Spleen (tissue), 7 donors: ENCODE data around the gene HERPUD2.

Experiments used
- POLR2AphosphoS5 ChIP-seq, 3 donors: sonication (generic); formaldehyde crosslinking; IDR thresholded peaks; one replicate each; pipeline ENCODE4 v1.5.1; 2017; ENCODE audit warnings: antibody characterized with exemption in 3 of 3
- TF ChIP-seq, protein P1 (sequence below), 11 experiments: fragments of 200-600 bp in 7 of 11; fragments of 450-650 bp in 4 of 11; sonication (generic) in 4 of 11; IDR thresholded peaks in 8 of 11; conservative IDR thresholded peaks in 3 of 11; 1 replicate in 7 of 11; 2 replicates in 4 of 11; pipeline versions ENCODE4 v1.4.0 to v1.8.0; 2016 to 2021; ENCODE audit warnings: antibody characterized with exemption in 11 of 11, inconsistent platforms in 4 of 11, mild to moderate bottlenecking in 1 of 11
- donor health status: DM: no; HTN: no; CAD: no; lungs with moderate emphysema.
- donor health status: DM: no; HTN: no; CAD: no.
- donor health status: DM: no; HTN: no; CAD: no.

DNA sequence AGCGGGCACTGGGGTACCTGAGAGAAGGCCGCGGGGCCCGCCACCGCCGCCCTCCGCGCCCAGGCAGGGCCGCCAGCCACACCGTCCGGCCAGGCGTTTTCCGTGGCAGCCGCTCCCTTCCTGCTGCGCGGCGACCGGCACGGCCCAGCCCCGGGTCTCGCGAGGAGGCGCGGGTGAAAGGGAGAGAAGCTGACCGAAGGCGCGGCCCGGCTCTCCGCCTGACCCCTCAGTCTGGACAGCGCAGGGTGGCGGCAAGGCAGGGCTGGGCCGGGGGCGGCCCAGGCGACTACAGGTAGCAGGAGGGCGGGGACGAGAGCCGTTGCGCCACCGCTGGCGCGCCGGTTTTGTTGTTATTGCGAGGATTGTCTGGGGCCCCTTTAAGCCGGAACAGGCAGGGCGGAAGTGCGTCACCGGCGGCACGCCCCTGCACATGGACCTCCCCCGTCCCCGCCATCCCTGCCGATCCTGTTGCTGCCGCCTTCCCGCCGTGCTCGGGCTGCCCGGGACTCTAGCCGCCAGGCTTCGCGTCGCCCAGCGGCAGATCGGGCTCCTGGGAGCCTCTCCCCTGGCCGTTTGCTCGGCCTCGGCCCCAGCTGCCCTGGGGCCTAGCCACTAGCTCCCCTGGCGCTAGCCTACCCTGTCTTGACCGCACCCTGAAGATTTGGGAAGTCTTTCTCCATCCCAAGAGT is at the start of gene HERPUD2:
- TF ChIP-seq, protein P1, sequence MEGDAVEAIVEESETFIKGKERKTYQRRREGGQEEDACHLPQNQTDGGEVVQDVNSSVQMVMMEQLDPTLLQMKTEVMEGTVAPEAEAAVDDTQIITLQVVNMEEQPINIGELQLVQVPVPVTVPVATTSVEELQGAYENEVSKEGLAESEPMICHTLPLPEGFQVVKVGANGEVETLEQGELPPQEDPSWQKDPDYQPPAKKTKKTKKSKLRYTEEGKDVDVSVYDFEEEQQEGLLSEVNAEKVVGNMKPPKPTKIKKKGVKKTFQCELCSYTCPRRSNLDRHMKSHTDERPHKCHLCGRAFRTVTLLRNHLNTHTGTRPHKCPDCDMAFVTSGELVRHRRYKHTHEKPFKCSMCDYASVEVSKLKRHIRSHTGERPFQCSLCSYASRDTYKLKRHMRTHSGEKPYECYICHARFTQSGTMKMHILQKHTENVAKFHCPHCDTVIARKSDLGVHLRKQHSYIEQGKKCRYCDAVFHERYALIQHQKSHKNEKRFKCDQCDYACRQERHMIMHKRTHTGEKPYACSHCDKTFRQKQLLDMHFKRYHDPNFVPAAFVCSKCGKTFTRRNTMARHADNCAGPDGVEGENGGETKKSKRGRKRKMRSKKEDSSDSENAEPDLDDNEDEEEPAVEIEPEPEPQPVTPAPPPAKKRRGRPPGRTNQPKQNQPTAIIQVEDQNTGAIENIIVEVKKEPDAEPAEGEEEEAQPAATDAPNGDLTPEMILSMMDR (IDR thresholded peaks at IDR 0.05 in 8 of 11, conservative IDR thresholded peaks at IDR 0.05 in 3 of 11) = peak in 6 of 11 experiments; percentile 5 to 24 (median 15)
- peak; percentile 98 to 99 (median 98) for TF ChIP-seq POLR2AphosphoS5 (IDR thresholded peaks at IDR 0.05)
